Stomach (tissue), 9 donors: ENCODE results near the gene ABCB9. TPM values are rescaled to one million over a fixed set of nuclear protein-coding genes. Genes with fewer than 3 reads are reported as not detected.

ENCODE experiments used
- DNase-seq, 2 donors: peaks; one replicate each; pipeline versions ENCODE4 v3.0.0 to v3.0.0-alpha.2; 2013 to 2019
- H3K27ac ChIP-seq, 5 donors: fragments of 200-600 bp in 4 of 5; sonication (generic) in 4 of 5; one replicate each; pipeline ENCODE4 v1.5.1; 2013 to 2019; ENCODE audit warnings: mild to moderate bottlenecking in 1 of 5, moderate library complexity in 1 of 5
- H3K27me3 ChIP-seq, 3 donors: fragments of 200-600 bp; sonication (generic); one replicate each; pipeline ENCODE4 v1.5.1; 2017 to 2019; ENCODE audit warnings: mixed run types in 1 of 3
- H3K36me3 ChIP-seq, 4 donors: fragments of 200-600 bp; sonication (generic); 1 replicate in 3 of 4; 2 replicates in 1 of 4; pipeline ENCODE4 v1.5.1; 2016 to 2019
- H3K4me1 ChIP-seq, 4 donors: fragments of 200-600 bp; sonication (generic); one replicate each; pipeline ENCODE4 v1.5.1; 2016 to 2019
- H3K4me3 ChIP-seq, 4 donors: fragments of 200-600 bp; sonication (generic) in 3 of 4; one replicate each; pipeline ENCODE4 v1.5.1; 2016 to 2019; ENCODE audit warnings: mild to moderate bottlenecking in 1 of 4
- H3K9me3 ChIP-seq, 4 donors: fragments of 200-600 bp; sonication (generic); one replicate each; pipeline ENCODE4 v1.5.1; 2016 to 2019
- EP300 ChIP-seq: sonication (generic); formaldehyde crosslinking; IDR thresholded peaks from one replicate; pipeline ENCODE4 v1.6.1; 2017; ENCODE audit warnings: antibody characterized with exemption
- POLR2A ChIP-seq, 4 donors: fragments of 450-650 bp; IDR thresholded peaks; one replicate each; pipeline ENCODE4 v1.6.1; 2016; ENCODE audit warnings: antibody characterized with exemption in 4 of 4, control low read depth in 2 of 4, mild to moderate bottlenecking in 1 of 4, moderate library complexity in 1 of 4
- POLR2AphosphoS5 ChIP-seq, 3 donors: sonication (generic); formaldehyde crosslinking; IDR thresholded peaks; one replicate each; pipeline ENCODE4 v1.6.1; 2016; ENCODE audit warnings: antibody characterized with exemption in 3 of 3
- WGBS, 5 donors: extraction: QIAGEN DNeasy Blood & Tissue Kit in 3 of 5; methylation state at CpG; one replicate each; pipeline versions ENCODE4 v1.1.5 to v1.1.7; 2013 to 2018; 5-methylcytosine and 5-hydroxymethylcytosine counted together
- intact Hi-C: fragments of 100-400 bp; cut with DNase I; formaldehyde crosslinking; loops from one replicate; pipeline ENCODE4 v1.15.1; 2023; ENCODE audit warnings: low total_unique reads
- polyA plus RNA-seq, 3 donors: library from polyadenylated mRNA; stranded (reverse); fragments of 200-250 nt; gene quantifications; one replicate each; pipeline ENCODE4 v1.2.3, GENCODE V29; 2013
- total RNA-seq, 5 donors: library from RNA; depleted of rRNA; stranded (reverse); fragments of >200 nt; gene quantifications; one replicate each; pipeline versions ENCODE4 v1.1.0 to v1.2.3, GENCODE V29; 2014 to 2016
- TF ChIP-seq, protein P1 (sequence below), 7 experiments: fragments of 450-650 bp in 4 of 7; fragments of 200-600 bp in 3 of 7; sonication (generic) in 3 of 7; IDR thresholded peaks; one replicate each; pipeline ENCODE4 v1.5.1; 2016 to 2019; ENCODE audit warnings: antibody characterized with exemption in 7 of 7, control low read depth in 2 of 7, mild to moderate bottlenecking in 1 of 7
- donor health status: healthy with polysubstance abuse.
- donor health status: Bipolar disorder and iron deficiency.
- donor health status: healthy.

ABCB9 gene
- total and polyA plus RNA-seq, 8 donors, result 1.2 to 29.5 (median 2.2) TPM; not detected in 1

GRCh38 chr12:122886851-122887818 lies 79.1 kb downstream of the ABCB9 start:
- Histone ChIP-seq H3K36me3 (no peaks in the 10 kb centered on the region), H3K4me3 (peak overlapping the region in 1 of 4 donors; percentile 16), H3K4me1 (peaks cover 78 to 95% (median 87%) of the 10 kb centered on the region in 4 donors), H3K9me3 (no peaks in the 10 kb centered on the region), H3K27ac (peak overlapping the region; percentile 82 to 99 (median 97)), H3K27me3 (no peaks in the 10 kb centered on the region)
- WGBS, 5 donors, result 40 to 49% (median 46%) methylated on average over 10 of the region's 10 CpGs
- intact Hi-C loops, result no loop called here
- DNase-seq, result peak; percentile 46 to 83
- TF ChIP-seq POLR2AphosphoS5 (IDR thresholded peaks at IDR 0.05), result peak in 1 of 3 donors; percentile 45
- no peak for TF ChIP-seq POLR2A (IDR thresholded peaks at IDR 0.05)

- intact Hi-C loops, result no loop called here
- WGBS, 5 donors, result 86 to 90% (median 88%) methylated on average over 8 of the region's 8 CpGs
Measured at GRCh38 chr12:122886161-122886560, 80.1 kb downstream of the ABCB9 start.

GRCh38 chr12:122884860-122885259 lies 81.4 kb downstream of the ABCB9 start:
- 54 to 61% (median 58%) methylated on average over 4 of the region's 4 CpGs for WGBS, 5 donors
- H3K27ac ChIP-seq, result peak overlapping the region in 1 of 5 donors; percentile 25

More at GRCh38 chr12:122886161-122886560, 80.1 kb downstream of the ABCB9 start:
- TF ChIP-seq EP300 (no peak), POLR2A (IDR thresholded peaks at IDR 0.05) (no peak), POLR2AphosphoS5 (IDR thresholded peaks at IDR 0.05) (no peak)
- TF ChIP-seq, protein P1, sequence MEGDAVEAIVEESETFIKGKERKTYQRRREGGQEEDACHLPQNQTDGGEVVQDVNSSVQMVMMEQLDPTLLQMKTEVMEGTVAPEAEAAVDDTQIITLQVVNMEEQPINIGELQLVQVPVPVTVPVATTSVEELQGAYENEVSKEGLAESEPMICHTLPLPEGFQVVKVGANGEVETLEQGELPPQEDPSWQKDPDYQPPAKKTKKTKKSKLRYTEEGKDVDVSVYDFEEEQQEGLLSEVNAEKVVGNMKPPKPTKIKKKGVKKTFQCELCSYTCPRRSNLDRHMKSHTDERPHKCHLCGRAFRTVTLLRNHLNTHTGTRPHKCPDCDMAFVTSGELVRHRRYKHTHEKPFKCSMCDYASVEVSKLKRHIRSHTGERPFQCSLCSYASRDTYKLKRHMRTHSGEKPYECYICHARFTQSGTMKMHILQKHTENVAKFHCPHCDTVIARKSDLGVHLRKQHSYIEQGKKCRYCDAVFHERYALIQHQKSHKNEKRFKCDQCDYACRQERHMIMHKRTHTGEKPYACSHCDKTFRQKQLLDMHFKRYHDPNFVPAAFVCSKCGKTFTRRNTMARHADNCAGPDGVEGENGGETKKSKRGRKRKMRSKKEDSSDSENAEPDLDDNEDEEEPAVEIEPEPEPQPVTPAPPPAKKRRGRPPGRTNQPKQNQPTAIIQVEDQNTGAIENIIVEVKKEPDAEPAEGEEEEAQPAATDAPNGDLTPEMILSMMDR (IDR thresholded peaks at IDR 0.05), result no peak
- peak overlapping the region; percentile 23 to 99 (median 97) for H3K27ac ChIP-seq
- no peaks in the 10 kb centered on the region for H3K9me3 ChIP-seq
- H3K36me3 ChIP-seq, result no peaks in the 10 kb centered on the region
- peaks cover 68 to 95% (median 84%) of the 10 kb centered on the region in 4 donors for H3K4me1 ChIP-seq
- no peak overlapping the region for H3K4me3 ChIP-seq
- H3K27me3 ChIP-seq, result no peaks in the 10 kb centered on the region
- DNase-seq, result peak in 1 of 2 donors; percentile 5

GRCh38 chr12:122884091-122884826 lies 82.0 kb downstream of the ABCB9 start:
- TF ChIP-seq, protein P1 (IDR thresholded peaks at IDR 0.05), result no peak
- TF ChIP-seq POLR2A (IDR thresholded peaks at IDR 0.05) (no peak), EP300 (no peak), POLR2AphosphoS5 (IDR thresholded peaks at IDR 0.05) (no peak)
- H3K9me3 ChIP-seq, result no peaks in the 10 kb centered on the region
- peaks cover 61 to 95% (median 83%) of the 10 kb centered on the region in 4 donors for H3K4me1 ChIP-seq
- DNase-seq, result no peak
- no peaks in the 10 kb centered on the region for H3K27me3 ChIP-seq
- peaks cover 0 to 5% (median 0%) of the 10 kb centered on the region in 4 donors for H3K36me3 ChIP-seq
- H3K27ac ChIP-seq, result peak overlapping the region in 3 of 5 donors; percentile 13 to 46 (median 25)
- intact Hi-C loops, result no loop called here
- WGBS, 5 donors, result 60 to 68% (median 65%) methylated on average over 6 of the region's 6 CpGs
- H3K4me3 ChIP-seq, result no peak overlapping the region

More at GRCh38 chr12:122884860-122885259, 81.4 kb downstream of the ABCB9 start:
- TF ChIP-seq POLR2AphosphoS5 (IDR thresholded peaks at IDR 0.05), result no peak
- TF ChIP-seq EP300, result no peak
- no peak for TF ChIP-seq POLR2A (IDR thresholded peaks at IDR 0.05)
- TF ChIP-seq, protein P1 (IDR thresholded peaks at IDR 0.05), result no peak
- Histone ChIP-seq H3K4me1 (peaks cover 63 to 95% (median 83%) of the 10 kb centered on the region in 4 donors), H3K36me3 (peaks cover 0 to 5% (median 0%) of the 10 kb centered on the region in 4 donors), H3K9me3 (no peaks in the 10 kb centered on the region), H3K4me3 (no peak overlapping the region), H3K27me3 (no peaks in the 10 kb centered on the region)
- no peak for DNase-seq
- intact Hi-C loops, result no loop called here
